SK-N-MC (cell line): ENCODE data around the gene PLAAT2.
"Not testable (repeated sequence)": the region's sequence is repeated elsewhere in the genome, so short reads cannot be mapped to it uniquely, and the experiment has no call there.

Experiments
- EZH2 ChIP-seq: fragments of 200-600 bp; sonication (generic); IDR thresholded peaks from one replicate; pipeline ENCODE4 v1.6.1; 2017; ENCODE audit warnings: antibody characterized with exemption
- FOXP2 ChIP-seq: optimal IDR thresholded peaks from 2 replicates; pipeline ENCODE3; 2011; ENCODE audit warnings: mild to moderate bottlenecking, moderate library complexity; ENCODE audit not compliant: insufficient read depth; ENCODE audit errors: extremely low read length, control extremely low read depth
- POLR2AphosphoS5 ChIP-seq: IDR thresholded peaks from 2 replicates; pipeline ENCODE4 v1.6.1; 2012; ENCODE audit warnings: mild to moderate bottlenecking, low read depth, low read length, borderline replicate concordance

DNA sequence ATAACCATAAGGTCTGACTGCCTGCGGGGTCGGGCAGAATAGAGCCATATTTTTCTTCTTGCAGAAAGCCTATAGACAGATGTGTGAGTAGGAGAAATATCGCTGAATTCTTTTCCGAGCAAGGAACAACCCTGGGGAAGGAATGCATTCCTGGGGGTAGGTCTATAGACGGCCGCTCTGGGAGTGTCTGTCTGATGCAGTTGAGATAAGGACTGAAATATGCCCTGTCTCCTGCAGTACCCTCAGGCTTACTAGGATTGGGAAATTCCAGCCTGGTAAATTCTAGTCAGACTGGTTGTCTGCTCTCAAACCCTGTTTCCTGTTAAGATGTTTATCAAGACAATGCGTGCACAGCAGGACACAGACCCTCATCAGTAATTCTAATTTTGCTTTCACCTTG is 18.0 kb upstream of the PLAAT2 start:
- TF ChIP-seq POLR2AphosphoS5, EZH2, FOXP2: not testable (repeated sequence)
